Motor neuron (in vitro differentiated cells): Measurements from ENCODE around the gene SH3D19. TPM values are rescaled to one million over a fixed set of nuclear protein-coding genes. Genes with fewer than 3 reads are reported as not detected.
A peak's percentile ranks its signal among the peaks of the same experiment; 100 is the strongest.

Experiments used
- ATAC-seq, 8 experiments: fragments of 200-7000 bp; cut with Tn5 transposase; replicated peaks in 6 of 8; 2 replicates each; pipeline ENCODE4 v1.8.0; 2021; ENCODE audit warnings: mild to moderate bottlenecking in 8 of 8, moderate library complexity in 8 of 8
- H3K27ac ChIP-seq, 2 donors: fragments of 250-450 bp; sonication (Bioruptor Pico); 2 replicates each; pipeline ENCODE4 v1.9.0; 2021; ENCODE audit warnings: antibody characterized with exemption in 2 of 2, mild to moderate bottlenecking in 2 of 2, moderate library complexity in 1 of 2
- H3K4me1 ChIP-seq, 2 donors: fragments of 250-450 bp; sonication (Bioruptor Pico); replicated peaks in 1 of 2; 2 replicates each; pipeline ENCODE4 v1.6.1; 2021; ENCODE audit warnings: antibody characterized with exemption in 2 of 2, mild to moderate bottlenecking in 2 of 2, moderate library complexity in 1 of 2
- H3K4me3 ChIP-seq, 5 donors: fragments of 250-450 bp; sonication (Bioruptor Pico); 2 replicates each; pipeline ENCODE4 v1.9.0; 2021; ENCODE audit warnings: antibody characterized with exemption in 5 of 5, mild to moderate bottlenecking in 5 of 5, moderate library complexity in 4 of 5
- WGBS, 10 experiments: fragments of 450-650 bp; shearing (Covaris generic); methylation state at CpG; one replicate each; pipeline ENCODE4 v1.0.0; 2022; 5-methylcytosine and 5-hydroxymethylcytosine counted together
- in situ Hi-C, 9 experiments: fragments of 400-800 bp; cut with MboI; loops; one replicate each; pipeline ENCODE4 v1.15.0; 2021; ENCODE audit warnings: low sequenced_read_pairs in 9 of 9, low pct_unique_long_range_greater_than_20kb in 2 of 9; ENCODE audit not compliant: unreplicated experiment in 9 of 9
- total RNA-seq, 8 experiments: library from RNA; unstranded; fragments of 300-600 nt; gene quantifications; 2 replicates each; pipeline versions ENCODE4 v1.2.3 to v1.2.4, GENCODE V29; 2022

SH3D19 gene
- total RNA-seq, 8 experiments from 2014 or later = 3.4 to 28.9 (median 6.8) TPM

DNA sequence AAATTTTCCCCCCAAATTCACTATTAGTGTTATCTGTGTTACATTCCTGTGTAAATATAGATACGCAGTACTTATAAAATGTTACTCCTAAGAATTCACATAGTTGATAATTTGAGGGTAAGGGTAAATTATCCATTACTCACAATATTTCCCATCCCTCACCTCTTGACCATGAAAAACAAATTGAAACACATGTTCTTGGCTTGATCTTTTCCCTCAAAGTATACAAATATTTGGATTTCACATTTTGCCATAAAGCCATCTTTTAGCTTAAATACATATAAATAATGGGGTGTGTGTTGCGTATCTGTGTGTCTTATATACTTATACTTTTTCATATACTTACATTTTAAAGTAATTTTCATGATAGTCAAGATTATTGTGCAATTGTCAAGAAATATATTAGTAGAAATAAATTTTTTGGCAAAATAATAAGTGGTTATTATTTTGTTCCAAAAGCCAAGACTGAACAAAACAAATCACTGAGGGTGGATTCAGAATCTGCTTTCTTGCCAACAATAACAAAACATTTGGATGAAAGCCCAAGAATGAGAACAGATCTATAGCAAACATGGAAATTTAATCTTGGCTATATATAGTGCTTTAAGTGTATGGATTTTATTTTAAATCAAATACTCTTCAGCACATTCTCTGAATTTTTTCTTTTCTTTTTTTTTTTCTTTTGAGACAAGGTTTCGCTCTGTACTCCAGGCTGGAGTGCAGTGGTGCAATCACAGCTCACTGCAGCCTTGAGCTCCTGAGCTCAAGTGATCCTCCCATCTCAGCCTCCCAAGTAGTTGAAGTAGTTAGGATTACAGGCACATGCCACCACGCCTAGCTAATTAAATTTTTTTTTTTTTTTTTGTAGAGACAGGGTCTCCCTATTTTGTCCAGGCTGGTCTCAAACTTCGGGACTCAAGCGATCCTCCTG, 97.0 kb downstream of the SH3D19 start:
- H3K4me3 ChIP-seq = no peak overlapping the region
- H3K27ac ChIP-seq = no peak overlapping the region
- peak in 1 of 8 experiments; percentile 41 for ATAC-seq
- WGBS, 10 experiments = 40 to 100% (median 87%) methylated on average over 2 to 6 of the region's 6 CpGs
- peaks cover 0 to 6% of the 10 kb centered on the region in 2 donors for H3K4me1 ChIP-seq
- in situ Hi-C loops = no loop called here

GRCh38 chr4:151227731-151228130, 97.7 kb downstream of the SH3D19 start:
- peak in 2 of 8 experiments; percentile 84 to 92 for ATAC-seq
- no peak overlapping the region for H3K4me3 ChIP-seq
- in situ Hi-C loops = no loop called here
- peaks cover 0 to 6% of the 10 kb centered on the region in 2 donors for H3K4me1 ChIP-seq
- no peak overlapping the region for H3K27ac ChIP-seq
- WGBS, 10 experiments = 6 to 100% (median 80%) methylated on average over 1 to 3 of the region's 3 CpGs; no CpG with 5 or more reads in 3 of the 10 experiments

DNA sequence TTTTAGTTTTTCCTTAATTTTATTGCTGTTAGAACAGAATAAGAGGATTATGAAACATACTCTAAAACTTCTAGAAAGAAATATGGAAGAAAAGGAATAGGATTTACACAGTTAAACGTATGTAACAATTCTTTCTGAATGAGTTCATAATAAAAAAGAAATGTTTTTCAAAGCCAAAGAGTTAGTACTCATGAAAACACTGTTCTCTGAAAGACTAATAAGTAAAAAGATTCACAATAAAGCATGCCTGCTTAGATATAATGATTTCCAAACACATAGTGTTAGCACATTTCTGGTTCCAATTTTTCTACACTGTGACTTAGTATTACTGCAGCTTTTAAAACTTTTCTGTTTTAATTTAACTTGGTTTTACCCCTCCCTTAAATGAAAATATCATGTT, 98.2 kb downstream of the SH3D19 start:
- ATAC-seq = no peak
- no peak overlapping the region for H3K4me3 ChIP-seq
- H3K4me1 ChIP-seq = peaks cover 0 to 6% of the 10 kb centered on the region in 2 donors
- H3K27ac ChIP-seq = no peak overlapping the region
- 9 to 100% (median 74%) methylated on average over 1 of the region's 1 CpG for WGBS, 10 experiments
- in situ Hi-C loops = no loop called here

DNA sequence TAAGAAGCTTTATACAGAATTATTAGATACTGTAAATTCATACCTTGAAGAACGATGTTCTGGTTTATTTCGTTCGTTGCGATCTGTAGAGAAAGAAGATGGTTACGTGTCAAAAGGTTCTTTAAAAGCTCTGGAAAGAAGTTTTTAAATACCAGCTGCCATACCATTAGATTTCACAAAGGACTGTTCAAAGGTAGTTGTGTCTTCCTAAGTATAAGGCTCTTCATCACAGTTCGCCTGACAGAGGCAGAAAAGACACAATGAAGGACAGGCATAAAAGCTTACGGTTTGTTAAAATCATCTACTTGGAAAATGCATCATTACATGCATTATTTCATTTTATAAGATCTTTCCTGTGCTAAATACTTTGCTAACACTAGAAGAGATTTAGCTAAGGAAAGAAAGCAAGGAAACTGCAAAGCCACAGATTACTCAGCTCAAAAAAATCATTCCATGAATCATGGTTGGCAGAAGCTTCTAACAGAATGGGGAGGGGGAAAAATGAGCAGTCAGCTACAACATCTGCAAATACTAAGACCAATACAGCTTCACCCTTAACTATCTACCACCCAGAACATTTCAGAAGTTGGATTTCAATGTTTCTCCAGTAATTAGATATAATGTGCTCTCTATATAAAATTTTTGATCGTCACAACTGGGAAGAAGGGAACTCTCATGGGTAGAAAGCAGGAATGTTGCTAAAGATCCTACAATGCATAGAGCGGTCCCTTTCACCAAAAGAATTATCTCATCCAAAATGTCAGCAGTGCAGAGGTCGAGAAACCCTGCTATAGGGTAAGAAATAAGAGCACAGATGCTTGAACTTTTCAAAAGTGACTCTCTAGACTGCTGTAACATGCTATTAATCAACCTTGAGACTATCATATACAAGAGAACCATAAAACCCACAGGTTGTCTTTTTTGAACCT, 99.1 kb downstream of the SH3D19 start:
- 10 to 72% (median 49%) methylated on average over 3 to 10 of the region's 10 CpGs for WGBS, 10 experiments
- Histone ChIP-seq H3K4me1 (peaks cover 0 to 6% of the 10 kb centered on the region in 2 donors), H3K4me3 (no peak overlapping the region), H3K27ac (no peak overlapping the region)
- peak; percentile 27 to 75 (median 60) for ATAC-seq
- in situ Hi-C loops = no loop called here

GRCh38 chr4:151223465-151223864, 101.9 kb downstream of the SH3D19 start:
- peaks cover 0 to 6% of the 10 kb centered on the region in 2 donors for H3K4me1 ChIP-seq
- no peak for ATAC-seq
- in situ Hi-C loops = no loop called here
- no peak overlapping the region for H3K27ac ChIP-seq
- H3K4me3 ChIP-seq = no peak overlapping the region
- WGBS, 10 experiments = 0 to 75% (median 61%) methylated on average over 1 to 4 of the region's 4 CpGs; no CpG with 5 or more reads in 2 of the 10 experiments

DNA sequence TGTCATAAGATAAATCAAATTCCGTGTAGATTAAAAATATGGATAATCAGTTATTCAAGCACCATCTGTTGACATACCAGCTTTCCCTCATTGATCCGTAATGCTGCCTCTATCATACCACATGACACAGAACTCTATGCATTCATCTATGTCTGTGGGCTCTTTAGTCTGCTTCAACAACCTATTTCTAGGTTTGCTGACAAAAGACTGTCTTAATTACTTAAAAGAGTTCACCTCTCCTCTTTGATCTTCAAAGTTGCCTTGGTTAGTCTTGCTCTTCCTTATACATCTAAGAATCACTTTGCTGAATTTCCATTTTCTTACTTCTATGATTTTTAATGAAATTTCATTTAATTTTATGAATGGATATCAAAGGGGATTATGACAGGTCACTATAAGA, 105.5 kb downstream of the SH3D19 start:
- 40 to 100% (median 90%) methylated on average over 1 to 2 of the region's 2 CpGs for WGBS, 10 experiments
- no peaks in the 10 kb centered on the region for H3K4me1 ChIP-seq
- no peak overlapping the region for H3K27ac ChIP-seq
- no peak overlapping the region for H3K4me3 ChIP-seq
- no peak for ATAC-seq
- in situ Hi-C loops = no loop called here

DNA sequence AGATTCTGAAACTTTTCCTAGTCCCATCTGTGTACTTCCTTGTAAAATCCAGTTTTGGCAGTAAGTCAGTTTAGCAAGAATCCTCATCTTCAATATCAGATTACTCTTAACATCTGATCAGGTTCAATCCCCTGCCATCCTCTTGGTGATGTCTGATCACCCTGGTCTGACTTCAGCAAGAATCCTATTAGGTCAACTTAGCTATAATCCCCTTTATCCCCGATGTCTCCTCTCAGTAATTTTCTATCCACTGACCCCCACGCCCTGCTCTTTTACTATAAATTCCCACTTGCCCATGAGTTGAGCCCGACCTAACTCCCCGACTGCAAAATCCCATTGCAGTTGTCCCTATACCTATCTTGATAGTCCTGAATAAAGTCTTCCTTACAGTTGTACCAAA, 106.3 kb downstream of the SH3D19 start:
- no peaks in the 10 kb centered on the region for H3K4me1 ChIP-seq
- 50 to 100% (median 92%) methylated on average over 1 to 4 of the region's 4 CpGs; no CpG with 5 or more reads in 2 of the 10 experiments for WGBS, 10 experiments
- ATAC-seq = no peak
- H3K4me3 ChIP-seq = no peak overlapping the region
- in situ Hi-C loops = no loop called here
- H3K27ac ChIP-seq = no peak overlapping the region

GRCh38 chr4:151218343-151218742, 107.1 kb downstream of the SH3D19 start:
- in situ Hi-C loops = no loop called here
- H3K4me1 ChIP-seq = no peaks in the 10 kb centered on the region
- 60 to 100% (median 100%) methylated on average over 1 to 2 of the region's 2 CpGs; no CpG with 5 or more reads in 1 of the 10 experiments for WGBS, 10 experiments

GRCh38 chr4:151217326-151217725, 108.1 kb downstream of the SH3D19 start:
- no peak for ATAC-seq
- in situ Hi-C loops = no loop called here

More at GRCh38 chr4:151218343-151218742, 107.1 kb downstream of the SH3D19 start:
- H3K4me3 ChIP-seq = no peak overlapping the region
- ATAC-seq = peak in 1 of 8 experiments; percentile 41
- H3K27ac ChIP-seq = no peak overlapping the region

GRCh38 chr4:151215295-151215694, 110.1 kb downstream of the SH3D19 start:
- H3K27ac ChIP-seq = no peak overlapping the region
- WGBS, 10 experiments = 100% methylated on average over 1 of the region's 1 CpG; no CpG with 5 or more reads in 3 of the 10 experiments
- ATAC-seq = no peak
- in situ Hi-C loops = no loop called here
- no peaks in the 10 kb centered on the region for H3K4me1 ChIP-seq
- H3K4me3 ChIP-seq = no peak overlapping the region

More at GRCh38 chr4:151217326-151217725, 108.1 kb downstream of the SH3D19 start:
- no peaks in the 10 kb centered on the region for H3K4me1 ChIP-seq
- no peak overlapping the region for H3K27ac ChIP-seq
- WGBS, 10 experiments = 0 to 100% (median 92%) methylated on average over 1 to 2 of the region's 2 CpGs; no CpG with 5 or more reads in 1 of the 10 experiments
- no peak overlapping the region for H3K4me3 ChIP-seq

DNA sequence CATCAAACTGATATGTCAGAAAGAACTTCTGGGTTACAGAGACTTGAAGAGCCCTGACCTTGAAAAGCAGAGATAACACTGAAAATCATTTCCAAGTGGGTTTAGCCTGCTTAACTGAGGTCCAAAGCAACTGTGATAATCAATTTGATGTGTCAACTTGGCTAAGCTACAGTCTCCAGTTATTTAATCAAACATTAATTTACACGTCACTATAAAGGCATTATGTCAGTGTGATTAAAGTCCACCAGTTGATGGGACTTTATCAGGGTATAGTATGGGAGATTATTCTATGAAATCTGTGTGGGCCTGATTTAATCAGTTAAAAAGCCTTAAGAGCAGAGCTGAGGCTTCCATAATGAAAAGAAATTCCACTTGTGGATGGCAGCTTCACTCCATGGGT, 117.5 kb downstream of the SH3D19 start:
- no peak overlapping the region for H3K27ac ChIP-seq

DNA sequence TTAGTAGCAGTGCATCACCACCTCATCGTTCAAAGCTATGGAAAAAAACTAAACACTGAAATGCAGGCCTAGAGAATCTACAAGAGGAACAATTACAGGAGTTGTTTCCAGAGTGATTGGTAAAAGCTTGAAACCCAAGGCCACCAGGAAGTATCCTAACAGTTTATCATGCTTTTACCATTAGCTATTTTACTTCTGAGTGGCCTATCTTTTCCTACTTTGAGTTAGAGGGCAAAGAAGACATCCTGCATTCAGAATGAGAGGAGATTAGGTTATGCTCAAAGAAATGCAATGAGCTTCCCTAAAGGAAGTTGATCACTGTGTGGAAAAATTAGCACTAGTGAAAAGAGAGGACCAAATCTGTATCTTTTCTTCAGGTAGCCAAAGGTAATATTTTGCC, 118.2 kb downstream of the SH3D19 start:
- H3K4me3 ChIP-seq = no peak overlapping the region
- no peaks in the 10 kb centered on the region for H3K4me1 ChIP-seq
- WGBS, 10 experiments = 80 to 100% (median 90%) methylated on average over 1 of the region's 1 CpG; no CpG with 5 or more reads in 3 of the 10 experiments
- in situ Hi-C loops = no loop called here
- no peak overlapping the region for H3K27ac ChIP-seq
- ATAC-seq = no peak

More for the DNA sequence above, 117.5 kb downstream of the SH3D19 start:
- no peak for ATAC-seq
- in situ Hi-C loops = no loop called here
- 83 to 100% (median 85%) methylated on average over 1 of the region's 1 CpG; no CpG with 5 or more reads in 2 of the 10 experiments for WGBS, 10 experiments
- Histone ChIP-seq H3K4me3 (no peak overlapping the region), H3K4me1 (no peaks in the 10 kb centered on the region)
